ENCODE measurements around the gene MAPK9. TPM values are rescaled to one million over a fixed set of nuclear protein-coding genes. Genes with fewer than 3 reads are reported as not detected.

The MAPK9 gene
- total RNA-seq, 3 donors from 2014 or later, result 37.4 to 54.1 (median 41.3) TPM

DNA sequence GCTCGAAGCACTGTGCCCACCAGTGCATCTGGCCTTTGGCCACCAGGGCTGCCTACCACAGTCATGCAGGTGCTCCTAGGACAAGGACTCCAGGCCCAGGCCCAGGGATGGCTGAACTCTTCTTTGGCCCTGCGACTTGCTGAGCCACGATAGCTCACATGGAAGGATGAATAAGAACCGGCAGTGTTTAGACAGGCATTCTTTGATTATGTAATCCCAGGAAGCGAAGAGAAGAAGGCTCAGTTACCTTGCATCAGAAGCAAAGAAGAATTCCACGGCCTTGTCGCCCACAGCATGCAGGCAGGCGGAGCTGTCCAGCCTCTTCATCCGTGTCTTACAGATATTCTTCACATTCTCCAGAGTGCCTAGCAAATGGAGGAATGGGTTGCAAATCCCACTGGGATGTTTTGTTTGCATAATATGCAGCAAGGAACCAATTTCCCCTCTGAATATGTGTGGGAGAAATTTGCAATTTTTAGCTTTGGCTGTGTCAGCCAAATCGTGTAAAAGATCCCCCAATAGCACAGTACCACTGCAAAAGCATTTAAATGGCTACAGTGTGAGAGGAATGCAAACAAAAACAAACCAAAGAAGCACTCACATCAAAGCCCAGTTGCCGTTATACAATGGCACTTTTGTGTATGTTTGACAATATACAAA is 32.2 kb upstream of the MAPK9 start:
- intact Hi-C loops (cut with DNase I, micrococcal nuclease), result no loop called here
- DNase-seq (no peak), ATAC-seq (no peak)
- H3K36me3 ChIP-seq (ENCODE audit: low read depth), result no peaks in the 10 kb centered on the region
- TF ChIP-seq, protein P1, sequence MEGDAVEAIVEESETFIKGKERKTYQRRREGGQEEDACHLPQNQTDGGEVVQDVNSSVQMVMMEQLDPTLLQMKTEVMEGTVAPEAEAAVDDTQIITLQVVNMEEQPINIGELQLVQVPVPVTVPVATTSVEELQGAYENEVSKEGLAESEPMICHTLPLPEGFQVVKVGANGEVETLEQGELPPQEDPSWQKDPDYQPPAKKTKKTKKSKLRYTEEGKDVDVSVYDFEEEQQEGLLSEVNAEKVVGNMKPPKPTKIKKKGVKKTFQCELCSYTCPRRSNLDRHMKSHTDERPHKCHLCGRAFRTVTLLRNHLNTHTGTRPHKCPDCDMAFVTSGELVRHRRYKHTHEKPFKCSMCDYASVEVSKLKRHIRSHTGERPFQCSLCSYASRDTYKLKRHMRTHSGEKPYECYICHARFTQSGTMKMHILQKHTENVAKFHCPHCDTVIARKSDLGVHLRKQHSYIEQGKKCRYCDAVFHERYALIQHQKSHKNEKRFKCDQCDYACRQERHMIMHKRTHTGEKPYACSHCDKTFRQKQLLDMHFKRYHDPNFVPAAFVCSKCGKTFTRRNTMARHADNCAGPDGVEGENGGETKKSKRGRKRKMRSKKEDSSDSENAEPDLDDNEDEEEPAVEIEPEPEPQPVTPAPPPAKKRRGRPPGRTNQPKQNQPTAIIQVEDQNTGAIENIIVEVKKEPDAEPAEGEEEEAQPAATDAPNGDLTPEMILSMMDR (IDR thresholded peaks at IDR 0.05), result no peak
- H3K4me3 ChIP-seq, result no peak overlapping the region
- no peaks in the 10 kb centered on the region for H3K4me1 ChIP-seq (ENCODE audit: low read depth)
- no peaks in the 10 kb centered on the region for H3K9me3 ChIP-seq

DNA sequence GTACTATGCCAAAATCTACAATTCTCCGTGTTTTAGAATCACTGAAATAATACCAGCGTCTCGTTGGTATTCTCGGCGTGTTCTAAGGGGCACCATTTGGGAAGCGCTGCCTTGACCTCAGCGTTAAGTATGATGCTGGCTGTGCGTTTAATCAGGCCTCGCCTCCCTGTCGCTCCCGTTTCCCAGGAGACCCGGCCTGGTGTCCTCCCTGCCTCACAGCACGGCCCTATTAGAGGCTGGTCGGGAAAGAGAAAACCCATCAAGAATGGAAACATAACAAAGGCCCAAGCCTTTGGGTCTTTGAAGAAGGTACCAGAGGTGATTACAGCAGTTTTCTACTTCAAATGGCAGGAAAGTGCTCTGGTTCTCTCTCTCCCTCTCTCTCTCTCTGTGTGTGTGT is 31.3 kb upstream of the MAPK9 start:
- no peaks in the 10 kb centered on the region for H3K36me3 ChIP-seq (ENCODE audit: low read depth)
- no peaks in the 10 kb centered on the region for H3K9me3 ChIP-seq
- TF ChIP-seq, protein P1 (IDR thresholded peaks at IDR 0.05), result no peak
- intact Hi-C loops (cut with DNase I, micrococcal nuclease), result no loop called here
- H3K4me3 ChIP-seq, result no peak overlapping the region
- DNase-seq (no peak), ATAC-seq (no peak)
- H3K4me1 ChIP-seq (ENCODE audit: low read depth), result no peaks in the 10 kb centered on the region

DNA sequence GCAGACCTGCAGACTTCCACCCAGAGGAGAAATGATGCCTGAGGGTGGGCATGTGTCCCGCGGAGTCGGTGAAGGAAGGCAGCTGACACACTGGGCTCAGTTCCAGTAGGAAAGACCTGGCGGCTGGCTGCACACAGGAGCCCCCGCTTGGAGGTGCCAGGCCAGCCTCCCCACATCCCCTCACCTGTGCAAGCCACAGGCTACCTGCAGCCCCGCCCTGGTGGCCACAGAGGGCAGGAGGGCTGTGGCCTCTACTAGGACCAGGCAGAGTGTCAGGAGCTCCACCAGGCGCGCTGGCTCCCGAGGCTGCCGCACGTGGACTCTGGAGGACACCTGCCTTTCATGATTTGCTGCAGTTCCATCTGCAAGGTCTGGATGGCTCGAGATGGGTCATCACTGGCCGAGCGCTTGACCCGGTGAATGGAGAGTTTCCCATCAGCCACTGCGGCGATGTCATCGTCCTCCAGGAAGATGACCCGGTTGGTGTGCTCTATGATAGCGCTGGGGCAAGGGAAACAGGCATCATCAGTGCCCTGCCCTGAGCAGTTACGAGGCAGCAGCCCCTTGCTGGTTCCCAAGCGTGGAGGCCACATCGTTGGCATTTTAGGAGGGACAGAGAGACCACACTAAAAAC is 26.7 kb upstream of the MAPK9 start:
- DNase-seq (no peak), ATAC-seq (no peak)
- Histone ChIP-seq H3K4me3 (no peak overlapping the region), H3K4me1 (ENCODE audit: low read depth) (no peaks in the 10 kb centered on the region), H3K9me3 (no peaks in the 10 kb centered on the region), H3K36me3 (ENCODE audit: low read depth) (no peaks in the 10 kb centered on the region)
- TF ChIP-seq, protein P1 (IDR thresholded peaks at IDR 0.05), result no peak
- intact Hi-C loops (cut with DNase I, micrococcal nuclease), result no loop called here

DNA sequence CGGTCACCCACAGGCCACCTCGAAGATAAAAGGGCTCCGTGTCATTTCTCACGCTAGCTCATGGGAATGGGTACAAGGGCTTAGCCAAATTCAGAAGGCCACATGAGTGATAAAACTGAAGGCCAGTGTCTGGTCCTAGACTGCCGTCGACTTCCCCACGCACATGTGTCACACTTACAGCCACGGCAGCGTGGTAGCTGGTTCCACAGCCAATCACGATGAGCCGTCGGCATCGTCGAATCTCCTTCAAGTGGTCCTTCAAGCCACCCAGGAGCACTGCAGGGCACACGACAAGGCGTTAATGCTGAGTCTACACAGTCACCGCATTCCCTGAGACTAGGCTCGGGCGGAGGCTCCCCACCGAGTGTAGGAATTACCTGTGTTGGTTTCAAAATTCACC is 24.7 kb upstream of the MAPK9 start:
- no peak for DNase-seq
- ATAC-seq, result no peak
- intact Hi-C loops (cut with DNase I, micrococcal nuclease), result no loop called here

DNA sequence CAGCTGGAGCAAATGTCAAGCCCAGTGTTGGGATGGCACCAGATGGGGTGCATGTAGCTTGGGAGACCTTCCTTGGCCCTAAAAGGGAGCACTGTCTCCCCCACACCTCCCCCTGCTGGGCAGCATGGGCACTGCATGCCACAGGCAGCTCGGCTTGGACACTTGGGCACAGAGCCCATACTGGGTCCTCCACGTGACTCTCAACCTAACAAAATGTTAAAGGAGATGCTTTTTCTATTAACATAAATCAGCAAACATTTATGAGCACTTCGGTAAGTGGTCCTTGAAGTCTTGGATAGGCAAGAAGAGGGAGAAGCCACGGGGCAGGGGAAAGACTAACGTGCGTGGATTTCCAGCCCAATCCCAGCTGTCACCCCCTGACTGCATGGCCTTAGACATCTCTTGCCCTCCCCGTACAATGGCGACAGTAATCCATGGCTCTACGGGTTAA is 23.9 kb upstream of the MAPK9 start:
- peak; percentile 69 to 84 (median 74) for DNase-seq
- ATAC-seq, result peak; percentile 91
- TF ChIP-seq, protein P1 (IDR thresholded peaks at IDR 0.05), result peak; percentile 92
- intact Hi-C loops (cut with DNase I, micrococcal nuclease), result no loop called here
- no peaks in the 10 kb centered on the region for H3K4me1 ChIP-seq (ENCODE audit: low read depth)
- H3K4me3 ChIP-seq, result no peak overlapping the region
- H3K36me3 ChIP-seq (ENCODE audit: low read depth), result no peaks in the 10 kb centered on the region
- no peaks in the 10 kb centered on the region for H3K9me3 ChIP-seq

More for the DNA sequence above, 24.7 kb upstream of the MAPK9 start:
- H3K36me3 ChIP-seq (ENCODE audit: low read depth), result no peaks in the 10 kb centered on the region
- TF ChIP-seq, protein P1 (IDR thresholded peaks at IDR 0.05), result no peak
- H3K4me3 ChIP-seq, result no peak overlapping the region
- H3K4me1 ChIP-seq (ENCODE audit: low read depth), result no peaks in the 10 kb centered on the region
- no peaks in the 10 kb centered on the region for H3K9me3 ChIP-seq
